ENCODE results near the gene BRPF1.

Gene BRPF1

GRCh38 chr3:9747267-9747666 lies 15.7 kb downstream of the BRPF1 start:
- no peak for TF ChIP-seq CTCF (IDR thresholded peaks at IDR 0.05; ENCODE audit: low read depth, low read length)

GRCh38 chr3:9748031-9748430 lies 16.5 kb downstream of the BRPF1 start:
- TF ChIP-seq CTCF (IDR thresholded peaks at IDR 0.05; ENCODE audit: low read depth, low read length) = no peak
- DNase-seq (ENCODE audit: extremely low read depth, low read depth) = no peak

More at GRCh38 chr3:9747267-9747666, 15.7 kb downstream of the BRPF1 start:
- DNase-seq (ENCODE audit: extremely low read depth, low read depth) = no peak

- no peak for DNase-seq (ENCODE audit: extremely low read depth, low read depth)
- TF ChIP-seq CTCF (IDR thresholded peaks at IDR 0.05; ENCODE audit: low read depth, low read length) = no peak
Observed at GRCh38 chr3:9749296-9749644, 17.7 kb downstream of the BRPF1 start.

- peak; percentile 96 for DNase-seq (ENCODE audit: extremely low read depth, low read depth)
- no peak for TF ChIP-seq CTCF (IDR thresholded peaks at IDR 0.05; ENCODE audit: low read depth, low read length)
Observed at GRCh38 chr3:9749645-9750555, 18.4 kb downstream of the BRPF1 start, which contains the start of gene OGG1. OGG1 (plus strand) TSS chr3:9749952; CDS start chr3:9750287, 335 bp downstream.

GRCh38 chr3:9750556-9751411 lies 19.2 kb downstream of the BRPF1 start:
- no peak for DNase-seq (ENCODE audit: extremely low read depth, low read depth)
- TF ChIP-seq CTCF (IDR thresholded peaks at IDR 0.05; ENCODE audit: low read depth, low read length) = no peak

GRCh38 chr3:9754678-9755077 lies 23.1 kb downstream of the BRPF1 start:
- TF ChIP-seq CTCF (IDR thresholded peaks at IDR 0.05; ENCODE audit: low read depth, low read length) = no peak
- no peak for DNase-seq (ENCODE audit: extremely low read depth, low read depth)

- no peak for TF ChIP-seq CTCF (IDR thresholded peaks at IDR 0.05; ENCODE audit: low read depth, low read length)
- DNase-seq (ENCODE audit: extremely low read depth, low read depth) = no peak
Observed at GRCh38 chr3:9757427-9757826, 25.9 kb downstream of the BRPF1 start.

All from AG09319 (cell line).